ENCODE results near the gene CFAP65.

CFAP65 gene

GRCh38 chr2:219029829-219030165, 11.5 kb downstream of the CFAP65 start:
- no peak overlapping the region for H3K4me3 ChIP-seq
- no peak for TF ChIP-seq Cebpa-rat (IDR thresholded peaks at IDR 0.05)
- H3K4me2 ChIP-seq: no peak overlapping the region
- H3K9ac ChIP-seq: no peak overlapping the region; a peak in 1 of 22 replicates
- no peaks in the 10 kb centered on the region for H3K36me3 ChIP-seq
- H4K20me1 ChIP-seq: peaks cover 0 to 48% (median 0%) of the 10 kb centered on the region in 11 experiments; a peak in 9 of 22 replicates
- H3K27me3 ChIP-seq: peaks cover 0 to 16% (median 4%) of the 10 kb centered on the region in 11 experiments; a peak in 7 of 22 replicates
- no peaks in the 10 kb centered on the region for H3K9me3 ChIP-seq (replicated peaks in 1 of 11)
- no peaks in the 10 kb centered on the region for H3K4me1 ChIP-seq
- H3K27ac ChIP-seq: no peak overlapping the region

DNA sequence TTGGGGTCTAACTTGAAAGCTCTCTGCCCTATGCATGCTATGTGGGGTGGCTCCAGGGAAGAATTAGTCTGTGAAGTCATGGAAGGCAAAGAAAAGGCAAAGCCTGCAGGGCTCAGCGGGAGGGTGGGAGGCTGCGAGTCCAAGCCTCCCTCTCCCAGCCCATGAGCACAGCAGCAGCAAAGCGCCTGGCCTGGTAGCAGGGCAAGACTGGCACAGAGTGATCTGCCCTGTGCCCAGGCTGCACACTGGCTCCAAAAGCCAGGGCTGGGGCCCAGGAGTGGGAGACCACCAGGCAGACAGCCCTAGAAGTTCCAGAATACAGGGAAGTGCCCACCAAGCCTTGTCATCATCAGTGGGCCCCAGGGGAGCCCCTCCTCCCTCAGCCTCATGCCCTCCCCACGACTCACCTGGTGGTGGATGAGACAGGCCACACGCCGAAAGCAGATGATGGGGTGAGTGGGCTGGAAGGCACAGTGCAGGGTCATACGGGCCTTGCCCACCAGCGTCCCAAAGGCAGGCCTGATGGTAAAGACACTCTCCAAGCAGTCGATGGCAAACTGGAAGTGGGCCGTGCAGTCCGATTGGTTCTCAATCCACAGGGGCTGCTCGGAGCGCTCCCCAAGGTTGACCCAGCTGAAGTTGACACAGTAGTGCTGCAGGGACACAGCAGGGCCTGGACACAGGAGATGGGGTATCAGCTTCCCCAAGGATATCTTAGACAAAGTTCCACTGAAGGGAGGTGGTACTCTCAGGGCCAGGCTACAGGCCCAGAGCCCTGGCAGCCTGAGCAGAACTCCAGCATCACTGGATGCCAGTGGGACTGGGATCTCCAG, 12.1 kb downstream of the CFAP65 start:
- Histone ChIP-seq H3K36me3 (no peaks in the 10 kb centered on the region), H3K4me2 (no peak overlapping the region), H3K27me3 (peaks cover 0 to 16% (median 4%) of the 10 kb centered on the region in 11 experiments; a peak in 7 of 22 replicates), H3K4me1 (no peaks in the 10 kb centered on the region), H4K20me1 (peaks cover 0 to 48% (median 0%) of the 10 kb centered on the region in 11 experiments; a peak in 9 of 22 replicates), H3K4me3 (no peak overlapping the region), H3K9me3 (replicated peaks in 1 of 11) (no peaks in the 10 kb centered on the region), H3K27ac (no peak overlapping the region), H3K9ac (no peak overlapping the region)
- TF ChIP-seq Cebpa-rat (IDR thresholded peaks at IDR 0.05): no peak

- no peak overlapping the region for H3K9ac ChIP-seq
- peaks cover 0 to 48% (median 0%) of the 10 kb centered on the region in 11 experiments; a peak in 9 of 22 replicates for H4K20me1 ChIP-seq
- no peak overlapping the region for H3K4me2 ChIP-seq
- H3K4me3 ChIP-seq: no peak overlapping the region
- no peaks in the 10 kb centered on the region for H3K9me3 ChIP-seq (replicated peaks in 1 of 11)
- no peaks in the 10 kb centered on the region for H3K36me3 ChIP-seq
- no peak for TF ChIP-seq Cebpa-rat (IDR thresholded peaks at IDR 0.05)
- H3K27me3 ChIP-seq: peaks cover 0 to 11% (median 3%) of the 10 kb centered on the region in 11 experiments; a peak in 7 of 22 replicates
- H3K4me1 ChIP-seq: no peaks in the 10 kb centered on the region
- no peak overlapping the region for H3K27ac ChIP-seq
Measured at GRCh38 chr2:219028141-219028540, 13.2 kb downstream of the CFAP65 start.

GRCh38 chr2:219027511-219028055, 13.7 kb downstream of the CFAP65 start:
- Histone ChIP-seq H3K4me3 (no peak overlapping the region), H3K9ac (no peak overlapping the region), H3K4me1 (no peaks in the 10 kb centered on the region), H3K27ac (no peak overlapping the region), H3K36me3 (no peaks in the 10 kb centered on the region), H4K20me1 (peaks cover 0 to 45% (median 0%) of the 10 kb centered on the region in 11 experiments; a peak in 9 of 22 replicates), H3K9me3 (replicated peaks in 1 of 11) (no peaks in the 10 kb centered on the region), H3K4me2 (no peak overlapping the region), H3K27me3 (peaks cover 0 to 5% (median 0%) of the 10 kb centered on the region in 11 experiments; a peak in 5 of 22 replicates)
- no peak for TF ChIP-seq Cebpa-rat (IDR thresholded peaks at IDR 0.05)

- TF ChIP-seq Cebpa-rat (IDR thresholded peaks at IDR 0.05): no peak
- peaks cover 0 to 39% (median 0%) of the 10 kb centered on the region in 11 experiments; a peak in 8 of 22 replicates for H4K20me1 ChIP-seq
Measured at GRCh38 chr2:219026946-219027345, 14.4 kb downstream of the CFAP65 start.

GRCh38 chr2:219025637-219026585, 15.4 kb downstream of the CFAP65 start:
- Histone ChIP-seq H3K4me3 (no peak overlapping the region), H3K36me3 (no peaks in the 10 kb centered on the region), H3K27me3 (no peaks in the 10 kb centered on the region; a peak in 1 of 22 replicates), H3K4me2 (no peak overlapping the region), H3K9me3 (replicated peaks in 1 of 11) (no peaks in the 10 kb centered on the region), H3K9ac (no peak overlapping the region), H4K20me1 (peaks cover 0 to 39% (median 0%) of the 10 kb centered on the region in 11 experiments; a peak in 8 of 22 replicates), H3K4me1 (no peaks in the 10 kb centered on the region), H3K27ac (no peak overlapping the region)
- TF ChIP-seq Cebpa-rat (IDR thresholded peaks at IDR 0.05): no peak

More at GRCh38 chr2:219026946-219027345, 14.4 kb downstream of the CFAP65 start:
- Histone ChIP-seq H3K9ac (no peak overlapping the region), H3K4me3 (no peak overlapping the region), H3K27ac (no peak overlapping the region), H3K36me3 (no peaks in the 10 kb centered on the region), H3K4me1 (no peaks in the 10 kb centered on the region), H3K9me3 (replicated peaks in 1 of 11) (no peaks in the 10 kb centered on the region), H3K27me3 (no peaks in the 10 kb centered on the region; a peak in 1 of 22 replicates), H3K4me2 (no peak overlapping the region)

DNA sequence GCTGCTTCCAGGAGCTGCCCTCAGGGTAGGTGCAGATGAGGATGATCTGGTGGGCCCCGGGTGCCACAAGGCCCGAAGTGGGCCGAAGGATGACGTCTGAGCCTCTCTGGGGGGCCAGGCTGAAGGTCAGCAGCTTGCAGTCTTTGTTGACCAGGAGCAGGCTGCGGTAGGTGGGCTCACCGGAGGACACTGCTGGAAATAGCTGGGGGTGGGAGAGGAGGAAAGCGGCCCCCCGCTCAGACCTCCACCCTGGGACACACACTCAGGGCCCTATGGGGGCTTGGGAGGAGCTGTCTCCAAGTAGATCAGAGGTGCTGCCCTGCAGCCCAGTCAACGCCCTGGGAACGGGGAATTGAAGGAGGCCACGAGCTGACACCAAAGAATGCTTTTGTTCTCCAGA, 17.3 kb downstream of the CFAP65 start:
- Histone ChIP-seq H3K4me1 (peaks cover 0 to 7% (median 0%) of the 10 kb centered on the region in 10 experiments; a peak in 1 of 20 replicates), H3K27ac (no peak overlapping the region), H3K9ac (no peak overlapping the region), H3K4me2 (no peak overlapping the region), H3K27me3 (no peaks in the 10 kb centered on the region; a peak in 4 of 22 replicates), H3K36me3 (no peaks in the 10 kb centered on the region), H4K20me1 (peaks cover 0 to 33% (median 0%) of the 10 kb centered on the region in 11 experiments; a peak in 7 of 22 replicates), H3K9me3 (replicated peaks in 1 of 11) (no peaks in the 10 kb centered on the region), H3K4me3 (no peak overlapping the region)
- TF ChIP-seq Cebpa-rat (IDR thresholded peaks at IDR 0.05): no peak

DNA sequence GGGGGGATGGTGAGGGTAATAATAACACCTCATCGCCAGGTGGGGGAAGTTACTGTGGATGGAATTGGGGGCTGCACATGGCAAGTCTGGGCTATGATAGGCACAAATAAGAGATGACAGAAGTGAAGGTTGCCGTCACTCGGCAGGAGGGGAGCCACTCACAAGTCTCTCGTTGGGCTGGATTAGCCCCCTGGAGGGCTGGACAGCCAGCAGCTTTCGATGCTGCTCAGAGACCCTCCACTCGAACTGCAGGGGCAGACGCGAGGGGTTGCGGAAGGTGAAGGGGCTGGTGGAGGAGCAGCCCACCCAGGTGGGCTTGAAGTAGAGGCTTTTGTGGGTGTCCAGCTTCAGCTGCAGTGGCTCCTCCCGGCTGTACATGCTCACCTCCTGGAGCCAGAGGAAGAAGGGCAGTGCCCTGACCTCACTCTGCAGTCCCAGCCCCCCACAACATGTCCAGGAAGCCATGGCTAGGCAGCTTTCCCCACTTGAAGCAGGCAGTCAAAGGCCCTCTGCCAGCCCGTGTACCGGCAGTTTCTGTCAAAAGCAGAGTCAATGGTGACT, 18.2 kb downstream of the CFAP65 start:
- no peaks in the 10 kb centered on the region for H3K9me3 ChIP-seq (replicated peaks in 1 of 11)
- H3K4me2 ChIP-seq: no peak overlapping the region
- no peak overlapping the region for H3K4me3 ChIP-seq
- no peaks in the 10 kb centered on the region; a peak in 4 of 22 replicates for H3K27me3 ChIP-seq
- no peak overlapping the region for H3K27ac ChIP-seq
- H3K4me1 ChIP-seq: peaks cover 0 to 7% (median 0%) of the 10 kb centered on the region in 10 experiments; a peak in 1 of 20 replicates
- H3K36me3 ChIP-seq: no peaks in the 10 kb centered on the region
- no peak for TF ChIP-seq Cebpa-rat (IDR thresholded peaks at IDR 0.05)
- H4K20me1 ChIP-seq: peaks cover 0 to 30% (median 0%) of the 10 kb centered on the region in 11 experiments; a peak in 5 of 22 replicates
- no peak overlapping the region for H3K9ac ChIP-seq
